Mesothelial cell of epicardium (in vitro differentiated cells): Measurements from ENCODE around the gene RMDN3. TPM values are rescaled to one million over a fixed set of nuclear protein-coding genes. Genes with fewer than 3 reads are reported as not detected.

Source experiments
- DNase-seq, 2 experiments: peaks; one replicate each; pipeline ENCODE4 v3.0.0; 2021; ENCODE audit warnings: low spot score in 2 of 2; ENCODE audit not compliant: unreplicated experiment in 2 of 2
- H3K27ac Mint-ChIP-seq: 2 replicates; pipeline ENCODE4 v1.8.0; 2021; ENCODE audit warnings: mixed read lengths
- H3K27me3 Mint-ChIP-seq: 2 replicates; pipeline ENCODE4 v1.8.0; 2021; ENCODE audit warnings: low read depth, mixed read lengths
- H3K36me3 Mint-ChIP-seq: 2 replicates; pipeline ENCODE4 v1.8.0; 2021; ENCODE audit warnings: mixed read lengths
- H3K4me1 Mint-ChIP-seq: 2 replicates; pipeline ENCODE4 v1.8.0; 2021; ENCODE audit warnings: mixed read lengths
- H3K4me3 Mint-ChIP-seq: 2 replicates; pipeline ENCODE4 v1.8.0; 2021; ENCODE audit warnings: mild to moderate bottlenecking, moderate library complexity, mixed read lengths
- H3K9me3 Mint-ChIP-seq: 2 replicates; pipeline ENCODE4 v1.8.0; 2021; ENCODE audit warnings: mixed read lengths
- CTCF ChIP-seq: fragments of 200-600 bp; sonication (generic); IDR thresholded peaks from one replicate; pipeline ENCODE4 v1.5.0; 2021; ENCODE audit warnings: antibody characterized with exemption; ENCODE audit not compliant: unreplicated experiment
- total RNA-seq: library from RNA; stranded (reverse); gene quantifications from 3 replicates; pipeline ENCODE4 v1.2.1, GENCODE V29; 2021

RMDN3 gene
- 25.1 to 29.3 TPM (median 26.9 TPM) in 3 replicates for total RNA-seq

- H3K27ac Mint-ChIP-seq = peak within 1 kb of the TSS; percentile 98
- H3K27me3 Mint-ChIP-seq = no peaks in the 10 kb centered on the region
- no peaks in the 10 kb centered on the region for H3K9me3 Mint-ChIP-seq
- peak within 1 kb of the TSS; percentile 94 for H3K4me3 Mint-ChIP-seq
- no peaks in the 10 kb centered on the region for H3K36me3 Mint-ChIP-seq
- no peak for TF ChIP-seq CTCF
- peak; percentile 96 to 97 for DNase-seq
- peaks cover 24% of the 10 kb centered on the region for H3K4me1 Mint-ChIP-seq
These were observed at the start of gene RMDN3 for GRCh38 chr15:40754883-40755811. TSS of gene RMDN3 (minus strand) at chr15:40755254. CDS start at chr15:40754783, 471 bp downstream.

GRCh38 chr15:40803688-40804087 is 48.6 kb upstream of the RMDN3 start:
- Mint-ChIP-seq H3K36me3 (peaks cover 8% of the 10 kb centered on the region), H3K4me1 (peaks cover 22% of the 10 kb centered on the region), H3K4me3 (no peak overlapping the region), H3K9me3 (no peaks in the 10 kb centered on the region), H3K27ac (no peak overlapping the region), H3K27me3 (no peaks in the 10 kb centered on the region)
- TF ChIP-seq CTCF = no peak
- no peak for DNase-seq

- H3K27ac Mint-ChIP-seq = no peak overlapping the region
- H3K27me3 Mint-ChIP-seq = no peaks in the 10 kb centered on the region
- H3K36me3 Mint-ChIP-seq = peaks cover 8% of the 10 kb centered on the region
- H3K4me1 Mint-ChIP-seq = peaks cover 24% of the 10 kb centered on the region
- H3K4me3 Mint-ChIP-seq = no peak overlapping the region
- DNase-seq = no peak
- no peaks in the 10 kb centered on the region for H3K9me3 Mint-ChIP-seq
- TF ChIP-seq CTCF = no peak
These were observed 48.0 kb upstream of the RMDN3 start for GRCh38 chr15:40803076-40803475.

GRCh38 chr15:40799523-40799922 is 44.5 kb upstream of the RMDN3 start:
- Mint-ChIP-seq H3K27ac (peak overlapping the region; percentile 62), H3K9me3 (no peaks in the 10 kb centered on the region), H3K4me3 (no peak overlapping the region), H3K36me3 (peaks cover 8% of the 10 kb centered on the region), H3K4me1 (peaks cover 18% of the 10 kb centered on the region), H3K27me3 (no peaks in the 10 kb centered on the region)
- TF ChIP-seq CTCF = no peak
- DNase-seq = no peak

- no peak for TF ChIP-seq CTCF
- DNase-seq = no peak
- H3K27ac Mint-ChIP-seq = peak overlapping the region; percentile 57
- H3K4me1 Mint-ChIP-seq = peaks cover 18% of the 10 kb centered on the region
- H3K36me3 Mint-ChIP-seq = peaks cover 16% of the 10 kb centered on the region
- H3K9me3 Mint-ChIP-seq = no peaks in the 10 kb centered on the region
- no peaks in the 10 kb centered on the region for H3K27me3 Mint-ChIP-seq
- H3K4me3 Mint-ChIP-seq = no peak overlapping the region
These were observed 41.5 kb upstream of the RMDN3 start for GRCh38 chr15:40796512-40796911.
